K562 (cell line): ENCODE measurements around the gene LAIR2. TPM values are rescaled to one million over a fixed set of nuclear protein-coding genes. Genes with fewer than 3 reads are reported as not detected.
A peak's percentile ranks its signal among the peaks of the same experiment; 100 is the strongest.

Experiments
- CEBPG ChIP-seq, 3 experiments: fragments of 200-800 bp in 1 of 3; sonication (Bioruptor generic) in 1 of 3; sonication (generic) in 1 of 3; formaldehyde crosslinking in 1 of 3; IDR thresholded peaks in 2 of 3; conservative IDR thresholded peaks in 1 of 3; 2 replicates each; pipeline versions ENCODE4 v1.6.1 to v1.8.0; 2016 to 2022; ENCODE audit warnings: missing compliant biosample characterization in 2 of 3, missing genetic modification characterization in 2 of 3, mild to moderate bottlenecking in 1 of 3, missing genetic modification reagents in 1 of 3
- HNRNPL ChIP-seq: fragments of 200-400 bp; formaldehyde crosslinking; IDR thresholded peaks from 2 replicates; pipeline ENCODE4 v1.6.1; 2017; ENCODE audit warnings: low read depth, mild to moderate bottlenecking, low read length
- KDM2B ChIP-seq: fragments of 250-450 bp; sonication (Bioruptor Pico); IDR thresholded peaks from 2 replicates; pipeline ENCODE4 v1.8.0; 2021; ENCODE audit warnings: mild to moderate bottlenecking, moderate library complexity
- MYNN ChIP-seq, 2 experiments: sonication (generic); formaldehyde crosslinking in 1 of 2; IDR thresholded peaks; 2 replicates each; pipeline versions ENCODE4 v1.5.0 to v1.6.1; 2016 to 2020; ENCODE audit warnings: antibody characterized with exemption in 1 of 2, missing genetic modification reagents in 1 of 2
- NRF1 ChIP-seq, 2 experiments: fragments of 450-650 bp; IDR thresholded peaks in 1 of 2; conservative IDR thresholded peaks in 1 of 2; 2 replicates each; pipeline ENCODE4 v1.6.1; 2014; ENCODE audit warnings: mild to moderate bottlenecking in 2 of 2
- POLR2G ChIP-seq: fragments of 200-400 bp; formaldehyde crosslinking; IDR thresholded peaks from 2 replicates; pipeline ENCODE4 v1.6.1; 2017; ENCODE audit warnings: low read depth, mild to moderate bottlenecking, antibody characterized with exemption, low read length, moderate library complexity
- POLR3A ChIP-seq: IDR thresholded peaks from 2 replicates; pipeline ENCODE4 v1.6.1; 2011; ENCODE audit warnings: borderline replicate concordance, mild to moderate bottlenecking, moderate library complexity; ENCODE audit not compliant: insufficient read length, insufficient read depth; ENCODE audit errors: extremely low read depth
- PRPF4 ChIP-seq: fragments of 200-400 bp; formaldehyde crosslinking; IDR thresholded peaks from one replicate; pipeline ENCODE4 v1.6.1; 2017; ENCODE audit warnings: low read length, low read depth, mild to moderate bottlenecking; ENCODE audit not compliant: insufficient read depth, poor library complexity, severe bottlenecking
- RBM15 ChIP-seq: fragments of 200-400 bp; formaldehyde crosslinking; IDR thresholded peaks from 2 replicates; pipeline ENCODE4 v1.6.1; 2018; ENCODE audit warnings: mild to moderate bottlenecking, low read length, moderate library complexity; ENCODE audit not compliant: insufficient read depth
- REST ChIP-seq, 2 experiments: fragments of 450-650 bp; formaldehyde crosslinking in 1 of 2; IDR thresholded peaks; 2 replicates each; pipeline versions ENCODE4 v1.4.0 to v1.6.1; 2014 to 2020; ENCODE audit warnings: mild to moderate bottlenecking in 2 of 2, borderline replicate concordance in 1 of 2, low read depth in 1 of 2
- XRCC5 ChIP-seq: fragments of 200-400 bp; formaldehyde crosslinking; IDR thresholded peaks from 2 replicates; pipeline ENCODE4 v1.6.1; 2017; ENCODE audit warnings: low read depth, mild to moderate bottlenecking, low read length
- ZNF146 ChIP-seq: IDR thresholded peaks from one replicate; pipeline ENCODE4 v1.6.1; 2018; ENCODE audit warnings: missing compliant biosample characterization; ENCODE audit not compliant: unreplicated experiment
- ZNF217 ChIP-seq: sonication (generic); formaldehyde crosslinking; IDR thresholded peaks from 2 replicates; pipeline ENCODE4 v1.8.0; 2022; ENCODE audit warnings: mild to moderate bottlenecking, missing genetic modification reagents
- ZNF24 ChIP-seq: fragments of 450-650 bp; IDR thresholded peaks from 2 replicates; pipeline ENCODE4 v1.6.1; 2016
- ZNF75A ChIP-seq: fragments of 450-650 bp; formaldehyde crosslinking; IDR thresholded peaks from 2 replicates; pipeline ENCODE4 v1.4.0; 2020; ENCODE audit warnings: mild to moderate bottlenecking
- polyA plus RNA-seq, 8 experiments: library from polyadenylated mRNA; depleted of rRNA in 4 of 8; stranded (reverse) in 5 of 8; unstranded in 3 of 8; fragments of >200 nt; fragmentation: Nextera tagmentation in 2 of 8; fragmentation: Illumina TruSeq in 1 of 8; extraction: Ambion mirVana in 2 of 8; extraction: Trizol in 1 of 8; gene quantifications; 2 replicates each; pipeline versions ENCODE4 v1.2.1 to v1.2.3, GENCODE V29; 2011 to 2014; ENCODE audit warnings: inconsistent platforms in 1 of 8, missing spikeins in 1 of 8
- total RNA-seq, 7 experiments: library from RNA; depleted of rRNA in 6 of 7; stranded (reverse); fragments of >200 nt in 6 of 7; fragmentation: Illumina TruSeq in 2 of 7; extraction: Trizol in 2 of 7; gene quantifications; 2 replicates each; pipeline versions ENCODE4 v1.2.1 to v1.2.3, GENCODE V29; 2011 to 2021; ENCODE audit warnings: low replicate concordance in 1 of 7
- TF ChIP-seq, protein P1 (sequence below): sonication (generic); formaldehyde crosslinking; IDR thresholded peaks from 2 replicates; pipeline ENCODE4 v1.8.1; 2023; ENCODE audit warnings: mild to moderate bottlenecking, missing genetic modification reagents

LAIR2 gene
- total and polyA plus RNA-seq, 9 of the 15 experiments (the other 6 are each of a cell fraction or from before 2014, with no cell fraction given), result not detected

DNA sequence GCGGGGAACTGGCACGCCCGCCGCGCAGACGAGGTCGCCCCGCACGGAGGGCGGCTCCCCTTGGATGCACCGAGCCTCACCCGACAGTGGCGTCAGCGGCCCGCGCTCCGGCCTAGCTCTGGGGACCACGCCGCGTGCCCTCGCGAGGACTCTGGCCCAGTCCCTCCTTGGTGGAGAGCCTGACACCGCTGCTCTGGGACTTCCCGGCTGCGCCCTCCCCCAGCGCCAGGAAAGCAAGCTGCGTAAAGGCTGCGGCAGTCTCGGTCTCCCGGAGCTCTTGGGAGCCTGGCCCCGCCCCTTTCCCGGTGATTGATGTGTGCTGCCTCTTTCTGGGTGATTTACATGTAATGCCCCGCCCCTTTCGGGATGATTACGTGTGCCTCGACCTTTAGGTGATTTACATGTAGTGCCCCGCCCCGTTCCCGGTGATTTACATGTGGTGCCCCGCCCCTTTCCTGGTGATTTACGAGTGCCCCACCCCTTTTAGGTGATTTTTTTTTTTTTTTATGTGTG lies 39.0 kb upstream of the LAIR2 start, which contains the start of gene LENG9 (continued):
- TF ChIP-seq KDM2B (CRISPR knock-in tag), result 0 out of 2 replicates have a peak, but pooled peaks have one; percentile 44
- TF ChIP-seq, protein P1, sequence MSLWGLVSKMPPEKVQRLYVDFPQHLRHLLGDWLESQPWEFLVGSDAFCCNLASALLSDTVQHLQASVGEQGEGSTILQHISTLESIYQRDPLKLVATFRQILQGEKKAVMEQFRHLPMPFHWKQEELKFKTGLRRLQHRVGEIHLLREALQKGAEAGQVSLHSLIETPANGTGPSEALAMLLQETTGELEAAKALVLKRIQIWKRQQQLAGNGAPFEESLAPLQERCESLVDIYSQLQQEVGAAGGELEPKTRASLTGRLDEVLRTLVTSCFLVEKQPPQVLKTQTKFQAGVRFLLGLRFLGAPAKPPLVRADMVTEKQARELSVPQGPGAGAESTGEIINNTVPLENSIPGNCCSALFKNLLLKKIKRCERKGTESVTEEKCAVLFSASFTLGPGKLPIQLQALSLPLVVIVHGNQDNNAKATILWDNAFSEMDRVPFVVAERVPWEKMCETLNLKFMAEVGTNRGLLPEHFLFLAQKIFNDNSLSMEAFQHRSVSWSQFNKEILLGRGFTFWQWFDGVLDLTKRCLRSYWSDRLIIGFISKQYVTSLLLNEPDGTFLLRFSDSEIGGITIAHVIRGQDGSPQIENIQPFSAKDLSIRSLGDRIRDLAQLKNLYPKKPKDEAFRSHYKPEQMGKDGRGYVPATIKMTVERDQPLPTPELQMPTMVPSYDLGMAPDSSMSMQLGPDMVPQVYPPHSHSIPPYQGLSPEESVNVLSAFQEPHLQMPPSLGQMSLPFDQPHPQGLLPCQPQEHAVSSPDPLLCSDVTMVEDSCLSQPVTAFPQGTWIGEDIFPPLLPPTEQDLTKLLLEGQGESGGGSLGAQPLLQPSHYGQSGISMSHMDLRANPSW (CRISPR knock-in tag), result no peak
- no peak for TF ChIP-seq ZNF217
- TF ChIP-seq ZNF146 (CRISPR knock-in tag), result peak; percentile 5
- peak; percentile 84 for TF ChIP-seq ZNF24
- TF ChIP-seq POLR2G, result peak; percentile 72
- no peak for TF ChIP-seq POLR3A
- TF ChIP-seq CEBPG (CRISPR knock-in tag; IDR thresholded peaks at IDR 0.05), result peak; percentile 29; the same call in 1 of the 2 replicates
- no peak for TF ChIP-seq CEBPG (tag; conservative IDR thresholded peaks at IDR 0.05 in 1 of 2, IDR thresholded peaks at IDR 0.05 in 1 of 2)
- TF ChIP-seq ZNF75A (CRISPR knock-in tag), result no peak
- TF ChIP-seq PRPF4, result no peak
- TF ChIP-seq HNRNPL, result no peak
- peak; percentile 77 to 81 for TF ChIP-seq NRF1 (conservative IDR thresholded peaks at IDR 0.05 in 1 of 2, IDR thresholded peaks at IDR 0.05 in 1 of 2)
- TF ChIP-seq MYNN (IDR thresholded peaks at IDR 0.05), result no peak
- no peak for TF ChIP-seq MYNN (CRISPR knock-in tag; IDR thresholded peaks at IDR 0.05)
- TF ChIP-seq REST (IDR thresholded peaks at IDR 0.05; ENCODE audit: borderline replicate concordance), result no peak
- no peak for TF ChIP-seq REST (CRISPR knock-in tag; IDR thresholded peaks at IDR 0.05; ENCODE audit: low read depth)
- no peak for TF ChIP-seq RBM15
- TF ChIP-seq XRCC5, result no peak
